Activated CD4-positive, alpha-beta T cell treated with anti-CD3 and anti-CD28 coated beads for 36 hours (primary cell): ENCODE results near the gene ADAMTSL2. TPM values are rescaled to one million over a fixed set of nuclear protein-coding genes. Genes with fewer than 3 reads are reported as not detected.
A peak's percentile ranks its signal among the peaks of the same experiment; 100 is the strongest.

Source experiments
- ATAC-seq: fragments of 200-7000 bp; cut with Tn5 transposase; one replicate; pipeline ENCODE4 v1.10.0; 2021; ENCODE audit warnings: mild to moderate bottlenecking, moderate library complexity
- CTCF ChIA-PET: fragments of 350-600 bp; sonication (Branson Sonifier 250); formaldehyde crosslinking; loops from one replicate; lab custom pipeline; 2021; ENCODE audit warnings: antibody characterized with exemption; lab: Charles Lee
- POLR2A ChIA-PET: fragments of 350-600 bp; sonication (Branson Sonifier 250); formaldehyde crosslinking; loops from one replicate; lab custom pipeline; 2021; ENCODE audit warnings: antibody characterized with exemption, inconsistent platforms; lab: Charles Lee
- DNase-seq: peaks from one replicate; pipeline ENCODE4 v3.0.0-alpha.2; 2020
- H3K27ac Mint-ChIP-seq: one replicate; pipeline ENCODE4 v1.8.0; 2021; ENCODE audit warnings: mixed read lengths
- H3K27me3 Mint-ChIP-seq: one replicate; pipeline ENCODE4 v1.8.0; 2021; ENCODE audit warnings: mixed read lengths
- H3K36me3 Mint-ChIP-seq: one replicate; pipeline ENCODE4 v1.8.0; 2021; ENCODE audit warnings: low read depth, mixed read lengths
- H3K4me1 Mint-ChIP-seq: one replicate; pipeline ENCODE4 v1.8.0; 2021; ENCODE audit warnings: mixed read lengths
- H3K4me3 Mint-ChIP-seq: one replicate; pipeline ENCODE4 v1.8.0; 2021; ENCODE audit warnings: mild to moderate bottlenecking, moderate library complexity, mixed read lengths
- H3K9me3 Mint-ChIP-seq: one replicate; pipeline ENCODE4 v1.8.0; 2021; ENCODE audit warnings: low read depth, mixed read lengths
- intact Hi-C, 2 experiments: fragments of 100-400 bp; cut with DNase I in 1 of 2; cut with micrococcal nuclease in 1 of 2; formaldehyde crosslinking; loops; one replicate each; pipeline versions ENCODE4 v1.14.2 to v1.15.1; 2022 to 2024; cut with DNase I, micrococcal nuclease
- total RNA-seq, 2 experiments: library from RNA; stranded (reverse); gene quantifications; one replicate each; pipeline ENCODE4 v1.2.3, GENCODE V29; 2021

ADAMTSL2 gene
- total RNA-seq, 2 experiments from 2014 or later = 0.11 to 0.32 TPM

- intact Hi-C loops = no loop called here
- Mint-ChIP-seq H3K9me3 (no peaks in the 10 kb centered on the region), H3K27me3 (peaks cover 4% of the 10 kb centered on the region), H3K4me3 (no peak overlapping the region), H3K4me1 (peaks cover 19% of the 10 kb centered on the region), H3K27ac (no peak overlapping the region), H3K36me3 (no peaks in the 10 kb centered on the region)
- ATAC-seq (no peak), DNase-seq (no peak)
- POLR2A ChIA-PET = interaction anchor here (0.6 kb wide), 1 partner anchor 148 kb away, joined by 3 read pairs; no protein-coding TSS in a partner anchor
- CTCF ChIA-PET = no interaction called here
These were observed 5.0 kb upstream of the ADAMTSL2 start for GRCh38 chr9:133529457-133529856.

- intact Hi-C loops = loop anchor here (5.0 kb wide), 2 partner anchors 197 to 212 kb away; no protein-coding TSS in a partner anchor
- CTCF ChIA-PET = no interaction called here
These were observed 4.6 kb upstream of the ADAMTSL2 start for GRCh38 chr9:133529874-133530273.

GRCh38 chr9:133531293-133531692, 3.2 kb upstream of the ADAMTSL2 start:
- H3K4me1 Mint-ChIP-seq = peaks cover 19% of the 10 kb centered on the region
- CTCF ChIA-PET = interaction anchor here (0.6 kb wide), 1 partner anchor 374 kb away, joined by 4 read pairs; no protein-coding TSS in a partner anchor
- H3K4me3 Mint-ChIP-seq = no peak overlapping the region
- H3K27ac Mint-ChIP-seq = no peak overlapping the region
- ATAC-seq (no peak), DNase-seq (no peak)
- no peaks in the 10 kb centered on the region for H3K9me3 Mint-ChIP-seq
- POLR2A ChIA-PET = no interaction called here
- H3K36me3 Mint-ChIP-seq = no peaks in the 10 kb centered on the region
- H3K27me3 Mint-ChIP-seq = peaks cover 4% of the 10 kb centered on the region
- intact Hi-C loops = loop anchor here (5.0 kb wide), 2 partner anchors 196 to 211 kb away; no protein-coding TSS in a partner anchor

More at GRCh38 chr9:133529874-133530273, 4.6 kb upstream of the ADAMTSL2 start:
- Mint-ChIP-seq H3K27me3 (peaks cover 4% of the 10 kb centered on the region), H3K36me3 (no peaks in the 10 kb centered on the region), H3K9me3 (no peaks in the 10 kb centered on the region), H3K4me1 (peaks cover 19% of the 10 kb centered on the region), H3K27ac (no peak overlapping the region), H3K4me3 (no peak overlapping the region)
- POLR2A ChIA-PET = interaction anchor here (0.6 kb wide), 1 partner anchor 147 kb away, joined by 3 read pairs; no protein-coding TSS in a partner anchor
- ATAC-seq (no peak), DNase-seq (no peak)

- intact Hi-C loops = loop anchor here (1.0 to 5.0 kb wide), 4 partner anchors 193 to 461 kb away; no protein-coding TSS in a partner anchor
- peaks cover 15% of the 10 kb centered on the region for H3K4me1 Mint-ChIP-seq
- no peaks in the 10 kb centered on the region for H3K36me3 Mint-ChIP-seq
- peak overlapping the region; percentile 16 for H3K4me3 Mint-ChIP-seq
- DNase-seq = peak; percentile 89
- ChIA-PET POLR2A (no interaction called here), CTCF (interaction anchor here (0.6 to 1.0 kb wide), 5 partner anchors 37 to 675 kb away, joined by 3 to 5 read pairs (median 3); no protein-coding TSS in a partner anchor)
- ATAC-seq = peak; percentile 82
- H3K27me3 Mint-ChIP-seq = peaks cover 4% of the 10 kb centered on the region
- H3K27ac Mint-ChIP-seq = no peak overlapping the region
- no peaks in the 10 kb centered on the region for H3K9me3 Mint-ChIP-seq
These were observed 1.4 kb upstream of the ADAMTSL2 start for GRCh38 chr9:133532937-133533668.

- Mint-ChIP-seq H3K27ac (no peak overlapping the region), H3K36me3 (no peaks in the 10 kb centered on the region), H3K27me3 (peaks cover 4% of the 10 kb centered on the region), H3K4me1 (peaks cover 15% of the 10 kb centered on the region), H3K9me3 (no peaks in the 10 kb centered on the region), H3K4me3 (peak overlapping the region; percentile 35)
- POLR2A ChIA-PET = no interaction called here
- no peak for DNase-seq
- ATAC-seq = no peak
- intact Hi-C loops = loop anchor here (1.0 to 5.0 kb wide), 4 partner anchors 192 to 460 kb away; no protein-coding TSS in a partner anchor
- CTCF ChIA-PET = interaction anchor here (0.6 to 1.0 kb wide), 4 partner anchors 38 to 209 kb away, joined by 3 to 5 read pairs (median 4); no protein-coding TSS in a partner anchor
These were observed 647 bp upstream of the ADAMTSL2 start for GRCh38 chr9:133533857-133534256.

GRCh38 chr9:133535306-133535877, 888 bp downstream of the ADAMTSL2 start:
- DNase-seq = no peak
- H3K4me1 Mint-ChIP-seq = peaks cover 18% of the 10 kb centered on the region

GRCh38 chr9:133536080-133536479, 1.6 kb downstream of the ADAMTSL2 start:
- POLR2A ChIA-PET = no interaction called here
- H3K27me3 Mint-ChIP-seq = peaks cover 6% of the 10 kb centered on the region
- H3K4me1 Mint-ChIP-seq = peaks cover 18% of the 10 kb centered on the region
- ATAC-seq = no peak
- no peaks in the 10 kb centered on the region for H3K36me3 Mint-ChIP-seq
- no peak overlapping the region for H3K4me3 Mint-ChIP-seq
- CTCF ChIA-PET = interaction anchor here (0.6 to 1.1 kb wide), 2 partner anchors 50 to 53 kb away, joined by 3 read pairs; no protein-coding TSS in a partner anchor
- no peak for DNase-seq
- H3K9me3 Mint-ChIP-seq = no peaks in the 10 kb centered on the region
- no peak overlapping the region for H3K27ac Mint-ChIP-seq
- intact Hi-C loops = no loop called here

More at GRCh38 chr9:133535306-133535877, 888 bp downstream of the ADAMTSL2 start:
- Mint-ChIP-seq H3K4me3 (no peak overlapping the region), H3K27ac (no peak overlapping the region), H3K36me3 (no peaks in the 10 kb centered on the region), H3K9me3 (no peaks in the 10 kb centered on the region), H3K27me3 (peaks cover 6% of the 10 kb centered on the region)
- no peak for ATAC-seq
- ChIA-PET CTCF (no interaction called here), POLR2A (no interaction called here)
- intact Hi-C loops = no loop called here

- no peak overlapping the region for H3K27ac Mint-ChIP-seq
- no peaks in the 10 kb centered on the region for H3K9me3 Mint-ChIP-seq
- peaks cover 6% of the 10 kb centered on the region for H3K27me3 Mint-ChIP-seq
- H3K36me3 Mint-ChIP-seq = no peaks in the 10 kb centered on the region
- no peak overlapping the region for H3K4me3 Mint-ChIP-seq
- POLR2A ChIA-PET = no interaction called here
- ATAC-seq = no peak
- no peak for DNase-seq
- intact Hi-C loops = no loop called here
- peaks cover 18% of the 10 kb centered on the region for H3K4me1 Mint-ChIP-seq
- CTCF ChIA-PET = interaction anchor here (0.6 to 1.1 kb wide), 2 partner anchors 49 to 52 kb away, joined by 3 read pairs; no protein-coding TSS in a partner anchor
These were observed 2.0 kb downstream of the ADAMTSL2 start for GRCh38 chr9:133536536-133536935.

GRCh38 chr9:133537257-133537656, 2.8 kb downstream of the ADAMTSL2 start:
- H3K9me3 Mint-ChIP-seq = no peaks in the 10 kb centered on the region
- intact Hi-C loops = no loop called here
- peaks cover 6% of the 10 kb centered on the region for H3K27me3 Mint-ChIP-seq
- no peak overlapping the region for H3K4me3 Mint-ChIP-seq
- CTCF ChIA-PET = interaction anchor here (0.5 kb wide), 1 partner anchor 300 kb away, joined by 3 read pairs; no protein-coding TSS in a partner anchor
- H3K27ac Mint-ChIP-seq = no peak overlapping the region
- H3K36me3 Mint-ChIP-seq = no peaks in the 10 kb centered on the region
- H3K4me1 Mint-ChIP-seq = peaks cover 18% of the 10 kb centered on the region
- DNase-seq (no peak), ATAC-seq (no peak)
- POLR2A ChIA-PET = no interaction called here

- POLR2A ChIA-PET = no interaction called here
- CTCF ChIA-PET = no interaction called here
- ATAC-seq = no peak
- Mint-ChIP-seq H3K9me3 (no peaks in the 10 kb centered on the region), H3K4me1 (peaks cover 11% of the 10 kb centered on the region), H3K27ac (no peak overlapping the region), H3K27me3 (peaks cover 5% of the 10 kb centered on the region), H3K36me3 (no peaks in the 10 kb centered on the region), H3K4me3 (no peak overlapping the region)
- DNase-seq = no peak
- intact Hi-C loops = no loop called here
These were observed 3.7 kb downstream of the ADAMTSL2 start for GRCh38 chr9:133538176-133538575.
